H9 (cell line): ENCODE results near the gene SDHB. TPM values are rescaled to one million over a fixed set of nuclear protein-coding genes. Genes with fewer than 3 reads are reported as not detected.

ENCODE experiments used
- DNase-seq: peaks from one replicate; pipeline ENCODE4 v3.0.0-alpha.2; 2017
- H2AFZ ChIP-seq: one replicate; pipeline ENCODE4 v1.6.1; 2013; ENCODE audit warnings: mild to moderate bottlenecking, low read length, control low read depth, moderate library complexity
- H2AK5ac ChIP-seq: 2 replicates; pipeline ENCODE4 v1.6.1; 2013; ENCODE audit warnings: low read length, control low read depth, mixed read lengths; ENCODE audit not compliant: insufficient read length
- H2BK120ac ChIP-seq: one replicate; pipeline ENCODE4 v1.6.1; 2013; ENCODE audit warnings: low read depth, mild to moderate bottlenecking, low read length, control low read depth, inconsistent platforms; ENCODE audit not compliant: poor library complexity, severe bottlenecking
- H2BK12ac ChIP-seq: 2 replicates; pipeline ENCODE4 v1.6.1; 2013; ENCODE audit warnings: low read length, control low read depth, mixed read lengths, low read depth; ENCODE audit not compliant: insufficient read length
- H2BK15ac ChIP-seq: 2 replicates; pipeline ENCODE4 v1.6.1; 2013; ENCODE audit warnings: low read depth, low read length, control low read depth
- H2BK20ac ChIP-seq: one replicate; pipeline ENCODE4 v1.6.1; 2013; ENCODE audit warnings: low read depth, mild to moderate bottlenecking, low read length, control low read depth, inconsistent platforms; ENCODE audit not compliant: poor library complexity, severe bottlenecking
- H2BK5ac ChIP-seq: 2 replicates; pipeline ENCODE4 v1.6.1; 2013; ENCODE audit warnings: low read length, control low read depth, mixed read lengths; ENCODE audit not compliant: insufficient read length
- H3K14ac ChIP-seq: 2 replicates; pipeline ENCODE4 v1.6.1; 2013; ENCODE audit warnings: low read length, control low read depth; ENCODE audit not compliant: insufficient read depth
- H3K18ac ChIP-seq: 2 replicates; pipeline ENCODE4 v1.6.1; 2013; ENCODE audit warnings: low read depth, mild to moderate bottlenecking, mixed read lengths, low read length, control low read depth; ENCODE audit not compliant: insufficient read length
- H3K23ac ChIP-seq: 2 replicates; pipeline ENCODE4 v1.6.1; 2013; ENCODE audit warnings: low read length, control low read depth, mixed read lengths, low read depth; ENCODE audit not compliant: insufficient read length
- H3K23me2 ChIP-seq: 2 replicates; pipeline ENCODE4 v1.6.1; 2013; ENCODE audit warnings: low read depth, mild to moderate bottlenecking, mixed read lengths, low read length, control low read depth; ENCODE audit not compliant: insufficient read length, poor library complexity, severe bottlenecking
- H3K27ac ChIP-seq: 2 replicates; pipeline ENCODE4 v1.5.1; 2013; ENCODE audit warnings: low read length, control low read depth, mixed read lengths, low read depth; ENCODE audit not compliant: insufficient read length
- H3K27me3 ChIP-seq: 2 replicates; pipeline ENCODE4 v1.6.1; 2013; ENCODE audit warnings: low read length, control low read depth, inconsistent platforms; ENCODE audit not compliant: insufficient read depth
- H3K4ac ChIP-seq: 2 replicates; pipeline ENCODE4 v1.6.1; 2013; ENCODE audit warnings: low read depth, mild to moderate bottlenecking, control low read depth, inconsistent platforms, low read length, moderate library complexity
- H3K4me1 ChIP-seq: 2 replicates; pipeline ENCODE4 v1.6.1; 2013; ENCODE audit warnings: low read length, control low read depth, inconsistent platforms; ENCODE audit not compliant: insufficient read depth
- H3K4me2 ChIP-seq: 2 replicates; pipeline ENCODE4 v1.6.1; 2013; ENCODE audit warnings: low read length, control low read depth, mixed read lengths; ENCODE audit not compliant: insufficient read length, insufficient read depth
- H3K56ac ChIP-seq: 2 replicates; pipeline ENCODE4 v1.6.1; 2013; ENCODE audit warnings: low read depth, mild to moderate bottlenecking, mixed read lengths, low read length, control low read depth; ENCODE audit not compliant: insufficient read length
- H3K79me1 ChIP-seq: 2 replicates; pipeline ENCODE4 v1.6.1; 2013; ENCODE audit warnings: low read depth, mild to moderate bottlenecking, moderate library complexity, low read length, control low read depth, inconsistent platforms; ENCODE audit not compliant: insufficient read depth, poor library complexity, severe bottlenecking
- H3K79me2 ChIP-seq: 2 replicates; pipeline ENCODE4 v1.6.1; 2013; ENCODE audit warnings: low read length, control low read depth, inconsistent platforms; ENCODE audit not compliant: insufficient read depth
- H3K9ac ChIP-seq: 2 replicates; pipeline ENCODE4 v1.6.1; 2013; ENCODE audit warnings: low read length, control low read depth, mixed read lengths; ENCODE audit not compliant: insufficient read length; ENCODE audit errors: extremely low read depth
- H3K9me3 ChIP-seq: one replicate; pipeline ENCODE4 v1.6.1; 2013; ENCODE audit warnings: low read depth, low read length, inconsistent platforms; ENCODE audit not compliant: control insufficient read depth
- H3T11ph ChIP-seq: one replicate; pipeline ENCODE4 v1.6.1; 2013; ENCODE audit warnings: mild to moderate bottlenecking, low read length, control low read depth, inconsistent platforms
- H4K20me1 ChIP-seq: one replicate; pipeline ENCODE4 v1.6.1; 2013; ENCODE audit not compliant: control insufficient read depth, insufficient read length, insufficient read depth
- H4K5ac ChIP-seq: 2 replicates; pipeline ENCODE4 v1.6.1; 2013; ENCODE audit warnings: low read depth, mild to moderate bottlenecking, mixed read lengths, low read length, control low read depth; ENCODE audit not compliant: insufficient read length
- H4K8ac ChIP-seq: replicated peaks from 2 replicates; pipeline ENCODE4 v1.6.1; 2013; ENCODE audit warnings: low read length, control low read depth, mixed read lengths, low read depth; ENCODE audit not compliant: insufficient read length
- H4K91ac ChIP-seq: 2 replicates; pipeline ENCODE4 v1.6.1; 2013; ENCODE audit warnings: low read depth, mild to moderate bottlenecking, moderate library complexity, mixed read lengths, low read length, control low read depth; ENCODE audit not compliant: insufficient read length
- H3K27ac Mint-ChIP-seq, 3 experiments: 2 replicates in 2 of 3; 3 replicates in 1 of 3; pipeline ENCODE4 v1.8.0; 2020 to 2021; ENCODE audit warnings: mixed read lengths in 3 of 3, mild to moderate bottlenecking in 1 of 3, moderate library complexity in 1 of 3
- H3K27me3 Mint-ChIP-seq: 2 replicates; pipeline ENCODE4 v1.8.0; 2021; ENCODE audit warnings: low read depth, mild to moderate bottlenecking, moderate library complexity, mixed read lengths
- H3K36me3 Mint-ChIP-seq, 3 experiments: 2 replicates in 2 of 3; 3 replicates in 1 of 3; pipeline ENCODE4 v1.8.0; 2020 to 2021; ENCODE audit warnings: low read depth in 3 of 3, mixed read lengths in 3 of 3; ENCODE audit not compliant: insufficient read depth in 1 of 3
- H3K4me1 Mint-ChIP-seq, 2 experiments: 2 replicates each; pipeline ENCODE4 v1.8.0; 2020; ENCODE audit warnings: mixed read lengths in 2 of 2
- H3K4me3 Mint-ChIP-seq, 2 experiments: 2 replicates in 1 of 2; 3 replicates in 1 of 2; pipeline ENCODE4 v1.8.0; 2020 to 2021; ENCODE audit warnings: mild to moderate bottlenecking in 2 of 2, mixed read lengths in 2 of 2, moderate library complexity in 1 of 2
- H3K9me3 Mint-ChIP-seq, 2 experiments: 2 replicates in 1 of 2; 3 replicates in 1 of 2; pipeline ENCODE4 v1.8.0; 2020; ENCODE audit warnings: mild to moderate bottlenecking in 2 of 2, mixed read lengths in 2 of 2, moderate library complexity in 1 of 2
- WGBS: extraction: QIAGEN DNeasy Blood & Tissue Kit; methylation state at CpG from one replicate; pipeline ENCODE4 v1.1.7; 2013; ENCODE audit warnings: missing lambda C conversion rate, low lambda C conversion rate, mixed read lengths; ENCODE audit not compliant: insufficient read length; ENCODE audit errors: extremely low coverage; 5-methylcytosine and 5-hydroxymethylcytosine counted together
- total RNA-seq: library from RNA; stranded (reverse); gene quantifications from 2 replicates; pipeline ENCODE4 v1.2.1, GENCODE V29; 2021
- TF ChIP-seq, protein P1 (sequence below): fragments of 200-600 bp; sonication (generic); conservative IDR thresholded peaks from 3 replicates; pipeline ENCODE4 v1.8.0; 2021; ENCODE audit warnings: antibody characterized with exemption, mild to moderate bottlenecking

The SDHB gene
- total RNA-seq, 1 experiment from 2014 or later, result 77.5 TPM

DNA sequence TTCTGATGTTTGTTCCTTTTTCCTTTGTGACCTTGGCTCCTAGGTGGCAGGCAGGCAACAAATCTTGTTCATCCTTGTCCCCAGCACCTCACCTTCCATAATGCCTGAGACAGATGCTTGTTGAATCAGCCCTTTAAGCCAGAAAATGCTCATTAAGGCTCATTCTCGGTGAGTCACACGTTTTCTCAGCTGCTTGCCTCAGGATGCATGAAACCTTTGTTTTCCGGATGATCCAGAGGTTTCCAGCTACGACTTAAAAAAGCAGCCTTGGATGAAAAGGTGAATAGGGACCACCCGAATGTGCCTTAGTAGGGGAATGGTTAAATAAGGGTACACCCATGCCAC lies 37.5 kb downstream of the SDHB start:
- H3K23me2 ChIP-seq, result peaks cover under 1% of the 10 kb centered on the region
- peaks cover 44 to 46% of the 10 kb centered on the region in 2 experiments for H3K4me1 Mint-ChIP-seq
- no peak overlapping the region for H2AK5ac ChIP-seq
- no peaks in the 10 kb centered on the region for H3K9me3 Mint-ChIP-seq
- H3T11ph ChIP-seq, result no peak overlapping the region
- WGBS, result no CpG with 5 or more reads among the region's 5 CpGs
- H3K4ac ChIP-seq, result no peak overlapping the region
- H3K4me3 Mint-ChIP-seq, result no peak overlapping the region; a peak in 1 of 5 replicates
- no peak overlapping the region for H3K23ac ChIP-seq
- H3K9ac ChIP-seq, result peak overlapping the region; percentile 0
- no peaks in the 10 kb centered on the region for H3K27me3 Mint-ChIP-seq
- H4K5ac ChIP-seq, result no peak overlapping the region
- no peaks in the 10 kb centered on the region for H3K9me3 ChIP-seq
- H2BK12ac ChIP-seq, result no peak overlapping the region
- no peak overlapping the region for H4K8ac ChIP-seq
- no peak overlapping the region for H2BK15ac ChIP-seq
- H3K36me3 Mint-ChIP-seq, result peaks cover 14 to 36% (median 33%) of the 10 kb centered on the region in 3 experiments; a peak in 6 of 7 replicates
- no peak overlapping the region for H3K4me2 ChIP-seq
- H4K20me1 ChIP-seq, result no peaks in the 10 kb centered on the region
- H2AFZ ChIP-seq, result no peak overlapping the region
- H2BK120ac ChIP-seq, result no peak overlapping the region
- DNase-seq, result no peak
- H4K91ac ChIP-seq, result no peak overlapping the region
- TF ChIP-seq, protein P1, sequence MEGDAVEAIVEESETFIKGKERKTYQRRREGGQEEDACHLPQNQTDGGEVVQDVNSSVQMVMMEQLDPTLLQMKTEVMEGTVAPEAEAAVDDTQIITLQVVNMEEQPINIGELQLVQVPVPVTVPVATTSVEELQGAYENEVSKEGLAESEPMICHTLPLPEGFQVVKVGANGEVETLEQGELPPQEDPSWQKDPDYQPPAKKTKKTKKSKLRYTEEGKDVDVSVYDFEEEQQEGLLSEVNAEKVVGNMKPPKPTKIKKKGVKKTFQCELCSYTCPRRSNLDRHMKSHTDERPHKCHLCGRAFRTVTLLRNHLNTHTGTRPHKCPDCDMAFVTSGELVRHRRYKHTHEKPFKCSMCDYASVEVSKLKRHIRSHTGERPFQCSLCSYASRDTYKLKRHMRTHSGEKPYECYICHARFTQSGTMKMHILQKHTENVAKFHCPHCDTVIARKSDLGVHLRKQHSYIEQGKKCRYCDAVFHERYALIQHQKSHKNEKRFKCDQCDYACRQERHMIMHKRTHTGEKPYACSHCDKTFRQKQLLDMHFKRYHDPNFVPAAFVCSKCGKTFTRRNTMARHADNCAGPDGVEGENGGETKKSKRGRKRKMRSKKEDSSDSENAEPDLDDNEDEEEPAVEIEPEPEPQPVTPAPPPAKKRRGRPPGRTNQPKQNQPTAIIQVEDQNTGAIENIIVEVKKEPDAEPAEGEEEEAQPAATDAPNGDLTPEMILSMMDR, result no peak
- H2BK5ac ChIP-seq, result no peak overlapping the region
- H3K79me2 ChIP-seq, result no peaks in the 10 kb centered on the region
- H3K27ac Mint-ChIP-seq, result peak overlapping the region; percentile 2 to 93 (median 93); a peak in 5 of 7 replicates
- no peak overlapping the region for H2BK20ac ChIP-seq
- H3K27ac ChIP-seq, result no peak overlapping the region
- H3K4me1 ChIP-seq, result peaks cover 20% of the 10 kb centered on the region
- no peak overlapping the region for H3K56ac ChIP-seq
- peak overlapping the region; percentile 3 for H3K18ac ChIP-seq
- H3K79me1 ChIP-seq, result no peaks in the 10 kb centered on the region
- H3K27me3 ChIP-seq, result no peaks in the 10 kb centered on the region
- no peak overlapping the region for H3K14ac ChIP-seq
